NCI-H446 treated with DMSO at 0.1 percent for 48 hours (cell line): ENCODE measurements around the gene SSX4.
"Not testable (repeated sequence)": the region's sequence is repeated elsewhere in the genome, so short reads cannot be mapped to it uniquely, and the experiment has no call there.

ENCODE experiments used
- DNase-seq: peaks from one replicate; lab custom pipeline; 2025; lab: John Stamatoyannopoulos, UW

SSX4 gene, protein sequence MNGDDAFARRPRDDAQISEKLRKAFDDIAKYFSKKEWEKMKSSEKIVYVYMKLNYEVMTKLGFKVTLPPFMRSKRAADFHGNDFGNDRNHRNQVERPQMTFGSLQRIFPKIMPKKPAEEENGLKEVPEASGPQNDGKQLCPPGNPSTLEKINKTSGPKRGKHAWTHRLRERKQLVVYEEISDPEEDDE

GRCh38 chrX:48383239-48383638 lies at the start of gene SSX4:
SSX4 (plus strand) TSS chrX:48383539; CDS start chrX:48384054, 515 bp downstream.
- not testable (repeated sequence) for DNase-seq

GRCh38 chrX:48346059-48346458 lies 37.3 kb upstream of the SSX4 start:
- not testable (repeated sequence) for DNase-seq

- DNase-seq = not testable (repeated sequence)
Observed at GRCh38 chrX:48356315-48357094, 26.8 kb upstream of the SSX4 start, which contains the start of gene SSX3. SSX3 (minus strand) TSS chrX:48356703; CDS start chrX:48355249, 1,454 bp downstream.

DNA sequence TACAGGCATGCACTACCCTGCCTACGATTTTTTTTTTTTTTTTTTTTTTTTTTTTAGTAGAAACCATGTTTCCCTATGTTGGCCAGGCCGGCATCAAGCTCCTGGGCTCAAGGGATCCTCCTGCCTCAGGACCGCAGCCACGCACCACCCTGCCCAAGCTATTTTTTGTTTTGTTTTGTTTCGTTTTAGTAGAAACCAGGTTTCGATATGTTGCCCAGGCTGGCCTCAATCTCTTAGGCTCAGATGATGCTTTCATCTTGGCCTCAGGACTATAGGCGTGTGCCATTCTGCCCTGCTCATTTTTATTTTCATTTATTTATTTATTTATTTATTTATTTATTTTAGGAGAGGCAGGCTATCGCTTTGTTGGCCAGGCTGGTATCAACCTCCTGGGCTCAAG lies 25.7 kb upstream of the SSX4 start:
- no peak for DNase-seq

- not testable (repeated sequence) for DNase-seq
Observed at GRCh38 chrX:48359281-48359680, 24.1 kb upstream of the SSX4 start.

- DNase-seq = not testable (repeated sequence)
Observed at GRCh38 chrX:48367717-48368408, 15.5 kb upstream of the SSX4 start.

GRCh38 chrX:48370408-48370807 lies 12.9 kb upstream of the SSX4 start:
- not testable (repeated sequence) for DNase-seq

DNA sequence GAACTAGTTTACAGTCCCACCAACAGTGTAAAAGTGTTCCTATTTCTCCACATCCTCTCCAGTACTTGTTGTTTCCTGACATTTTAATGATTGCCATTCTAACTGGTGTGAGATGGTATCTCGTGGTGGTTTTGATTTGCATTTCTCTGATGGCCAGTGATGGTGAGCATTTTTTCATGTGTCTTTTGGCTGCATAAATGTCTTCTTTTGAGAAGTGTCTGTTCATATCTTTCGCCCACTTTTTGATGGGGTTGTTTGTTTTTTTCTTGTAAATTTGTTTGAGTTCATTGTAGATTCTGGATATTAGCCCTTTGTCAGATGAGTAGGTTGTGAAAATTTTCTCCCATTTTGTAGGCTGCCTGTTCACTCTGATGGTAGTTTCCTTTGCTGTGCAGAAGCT lies 13.6 kb downstream of the SSX4 start:
- not testable (repeated sequence) for DNase-seq

DNA sequence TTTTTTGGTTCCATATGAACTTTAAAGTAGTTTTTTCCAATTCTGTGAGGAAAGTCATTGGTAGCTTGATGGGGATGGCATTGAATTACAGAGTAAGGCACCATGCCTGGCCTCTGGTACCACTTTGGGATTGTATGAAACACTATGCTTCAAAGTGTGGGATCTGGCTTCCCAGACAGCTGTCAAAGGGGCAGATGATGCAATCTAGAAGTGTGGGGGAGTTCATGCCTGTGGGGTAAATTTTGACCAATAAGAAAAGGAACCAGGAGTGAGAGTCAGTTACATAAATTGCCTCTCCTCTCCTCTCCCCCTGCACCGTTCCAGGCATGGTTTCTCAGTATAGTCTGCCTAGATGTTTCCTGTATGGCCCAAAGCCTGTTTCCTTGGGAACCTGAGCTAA lies 14.5 kb downstream of the SSX4 start:
- DNase-seq = not testable (repeated sequence)

DNA sequence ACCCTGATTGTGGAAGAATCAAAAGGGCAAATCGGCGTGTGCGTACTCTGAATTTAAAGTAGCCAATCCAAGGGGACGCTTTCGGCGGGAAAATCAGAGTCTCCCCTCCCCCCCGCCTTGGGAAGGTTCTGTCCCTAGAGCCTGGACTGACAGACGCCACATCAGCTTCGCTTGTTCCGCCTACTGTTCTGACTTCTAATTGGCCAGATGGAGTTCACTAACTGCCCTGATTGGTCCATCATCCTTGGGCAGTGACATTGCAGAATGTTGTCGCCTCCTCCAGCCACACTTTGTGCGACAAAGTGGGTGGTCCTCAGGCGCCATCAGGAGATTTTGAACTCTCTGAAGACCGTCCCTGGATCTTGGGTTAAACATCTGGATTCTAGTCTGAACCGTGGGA lies 28.5 kb downstream of the SSX4 start, which contains the start of gene SSX4B:
Gene SSX4B (minus strand): TSS at position 101 of the 400 bp plus-strand sequence. CDS start 588 bp downstream, outside the sequence.
- DNase-seq = not testable (repeated sequence)

- not testable (repeated sequence) for DNase-seq
Observed at GRCh38 chrX:48427027-48427716, 43.8 kb downstream of the SSX4 start.

DNA sequence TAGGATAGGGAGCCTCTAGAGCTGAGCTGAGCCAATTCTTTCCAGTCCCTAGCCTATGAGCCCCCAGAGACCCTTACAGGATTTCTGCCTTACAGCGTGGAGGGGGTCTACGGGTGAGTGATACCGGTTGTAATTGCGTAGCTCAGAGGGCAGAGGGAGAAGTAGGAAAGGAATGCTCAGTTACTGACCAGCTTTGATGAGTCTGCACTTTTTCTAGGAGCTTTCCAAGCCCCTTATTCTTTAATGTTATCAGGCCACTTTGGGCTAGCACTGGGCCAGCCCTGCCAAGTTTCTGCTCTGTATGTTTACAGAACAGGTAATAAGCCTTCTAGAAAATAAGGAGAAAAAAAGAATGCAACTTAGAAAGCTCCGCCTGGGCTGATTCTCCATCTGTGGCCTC lies 46.3 kb downstream of the SSX4 start:
- DNase-seq = not testable (repeated sequence)

GRCh38 chrX:48430166-48430565 lies 46.8 kb downstream of the SSX4 start:
- DNase-seq = not testable (repeated sequence)

GRCh38 chrX:48433713-48434112 lies 50.4 kb downstream of the SSX4 start:
- DNase-seq = not testable (repeated sequence)
